Stimulated activated CD4-positive, alpha-beta T cell treated with anti-CD3 and anti-CD28 coated beads, Interleukin-12 subunit alpha, Interleukin-12 subunit beta, amount 100 ng/mL, for 4 hours (primary cell): ENCODE results near the gene IMMP2L.
"Not testable (repeated sequence)": the region's sequence is repeated elsewhere in the genome, so short reads cannot be mapped to it uniquely, and the experiment has no call there.

Experiments
- DNase-seq: peaks from one replicate; pipeline ENCODE4 v3.0.0-alpha.2; 2020

Gene IMMP2L

DNA sequence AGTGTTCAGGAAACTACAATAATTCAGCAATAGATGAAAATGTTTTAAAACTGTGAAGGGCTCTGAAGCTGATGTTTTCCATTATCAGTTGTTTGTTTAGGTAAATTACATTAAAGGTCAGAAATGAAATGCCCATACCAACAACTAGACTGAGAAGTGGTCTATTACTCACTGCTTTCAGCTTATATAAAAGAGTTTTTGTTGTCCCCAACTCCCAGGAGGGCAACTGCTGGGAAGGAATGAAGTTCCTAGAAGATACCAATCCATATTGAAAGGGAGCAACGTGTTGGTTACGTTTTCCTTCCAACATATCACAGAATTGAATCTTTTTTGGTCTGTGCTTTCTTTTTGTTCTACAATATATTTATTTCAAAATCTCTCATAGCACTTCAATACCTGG, 802.0 kb downstream of the IMMP2L start:
- DNase-seq: no peak

DNA sequence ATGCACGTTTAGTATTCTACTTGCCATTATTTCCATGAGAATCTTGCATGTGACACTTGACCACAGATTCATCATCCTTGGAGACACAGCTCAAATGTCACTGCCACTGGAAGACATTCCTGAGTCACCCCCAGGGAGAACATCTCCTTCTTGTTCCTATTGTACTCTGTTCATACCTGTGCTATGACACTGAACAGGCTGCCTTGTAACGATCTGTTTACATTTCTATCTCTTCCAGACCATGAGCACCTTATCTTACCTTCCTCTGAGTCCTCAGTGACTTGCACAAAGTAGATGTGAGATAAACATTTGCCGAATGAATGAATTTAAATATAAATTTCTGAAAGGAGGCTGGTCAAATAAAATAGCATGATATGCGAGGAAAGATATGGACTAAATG, 803.2 kb downstream of the IMMP2L start:
- DNase-seq: no peak

DNA sequence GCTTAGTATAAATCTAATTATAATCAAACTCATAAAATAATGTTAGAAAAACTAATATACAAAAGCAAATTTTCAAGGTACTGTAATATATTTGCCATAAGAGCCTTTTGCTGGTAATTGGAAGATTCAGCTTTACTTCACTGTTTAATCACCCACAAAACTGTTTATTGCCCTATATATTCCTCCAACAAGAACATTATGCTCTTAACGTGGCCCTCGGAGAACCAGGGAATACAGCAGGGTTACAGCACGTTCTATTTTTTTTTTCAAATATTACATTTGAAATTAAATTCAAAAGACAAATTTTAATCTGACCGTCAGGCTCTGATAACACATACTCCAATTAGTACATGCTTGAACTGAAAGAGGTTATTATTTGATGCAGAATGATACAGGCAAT, 807.6 kb downstream of the IMMP2L start:
- no peak for DNase-seq

GRCh38 chr7:110750931-110751605, 811.2 kb downstream of the IMMP2L start:
- no peak for DNase-seq

- no peak for DNase-seq
These were observed 829.1 kb downstream of the IMMP2L start for GRCh38 chr7:110733221-110733620.

GRCh38 chr7:110724811-110725210, 837.5 kb downstream of the IMMP2L start:
- DNase-seq: no peak

GRCh38 chr7:110721395-110721794, 840.9 kb downstream of the IMMP2L start:
- DNase-seq: no peak

DNA sequence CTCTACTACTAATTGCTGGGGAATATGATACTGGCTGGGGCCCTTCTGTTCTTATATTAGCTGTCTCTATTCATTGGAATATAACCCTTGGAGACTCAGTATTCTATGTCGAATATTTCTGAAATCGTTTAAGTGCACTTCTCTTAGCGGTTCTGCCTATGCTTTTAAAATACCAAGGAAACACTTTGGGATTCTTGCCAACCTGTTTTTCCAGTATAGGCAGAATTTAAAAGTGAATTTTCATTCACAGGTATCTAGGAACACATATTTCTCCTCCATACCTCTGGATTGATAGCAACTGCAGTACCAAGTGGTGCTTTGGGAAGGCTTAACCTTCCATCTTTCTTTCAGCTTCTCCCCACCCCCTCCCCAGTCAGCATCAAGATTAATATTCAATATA, 841.7 kb downstream of the IMMP2L start:
- DNase-seq: no peak

GRCh38 chr7:110719741-110720140, 842.6 kb downstream of the IMMP2L start:
- DNase-seq: no peak

- no peak for DNase-seq
These were observed 843.6 kb downstream of the IMMP2L start for GRCh38 chr7:110718503-110719205.

DNA sequence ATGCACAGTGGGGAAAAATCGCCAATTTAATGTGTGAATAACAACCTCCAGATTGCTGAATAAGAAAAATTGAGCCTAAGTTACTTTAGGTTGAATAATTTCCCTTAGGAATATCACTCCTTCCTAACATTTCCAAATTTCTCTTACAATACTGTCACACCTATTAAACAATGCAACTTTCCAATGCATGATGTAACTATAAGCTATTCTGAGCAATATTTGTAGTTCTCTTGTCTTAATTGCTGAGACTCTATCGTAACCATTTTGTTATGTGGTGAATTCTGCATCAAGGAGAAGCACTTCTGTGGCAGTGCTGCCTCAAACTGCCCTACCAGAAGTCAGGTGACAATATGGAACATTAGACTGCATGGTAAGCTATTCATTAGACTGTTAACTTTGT, 858.1 kb downstream of the IMMP2L start:
- DNase-seq: no peak

DNA sequence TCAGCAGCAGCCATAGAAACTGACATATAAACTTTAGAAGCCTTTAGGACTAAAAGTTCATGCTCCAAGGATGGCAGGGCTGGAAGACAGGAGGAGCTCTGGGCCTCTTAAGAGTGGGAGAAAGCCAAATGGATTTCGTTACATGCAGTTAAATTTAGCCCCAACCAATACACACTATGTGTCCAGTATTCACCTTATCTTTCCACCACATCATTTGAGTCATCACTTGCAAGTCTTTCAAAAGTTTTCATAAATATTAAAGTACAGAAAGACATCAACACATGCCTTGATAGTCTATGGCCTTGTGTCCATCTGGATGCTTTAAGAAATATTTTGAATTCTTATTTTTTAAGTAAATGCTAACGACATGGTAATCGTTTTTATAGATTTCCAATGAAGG, 863.7 kb downstream of the IMMP2L start:
- no peak for DNase-seq

DNA sequence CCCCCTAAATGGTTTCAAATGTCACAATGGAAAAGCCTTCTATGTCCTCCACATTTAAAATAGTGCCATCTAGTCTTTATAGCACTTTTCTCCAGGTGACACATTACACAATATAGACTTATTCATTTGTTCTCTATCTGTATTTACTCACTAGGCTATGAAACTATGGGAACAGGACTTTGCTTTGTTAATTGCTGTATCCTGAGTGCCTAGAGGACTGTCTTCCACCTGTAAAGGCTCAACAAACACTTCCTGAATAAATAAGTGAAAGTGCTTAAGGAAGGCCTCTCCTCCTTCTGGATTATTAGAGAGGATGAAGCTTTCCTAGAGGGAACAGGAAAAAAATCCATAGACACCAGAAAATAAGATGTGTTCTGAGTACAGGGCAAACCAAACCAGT, 868.9 kb downstream of the IMMP2L start:
- DNase-seq: no peak

DNA sequence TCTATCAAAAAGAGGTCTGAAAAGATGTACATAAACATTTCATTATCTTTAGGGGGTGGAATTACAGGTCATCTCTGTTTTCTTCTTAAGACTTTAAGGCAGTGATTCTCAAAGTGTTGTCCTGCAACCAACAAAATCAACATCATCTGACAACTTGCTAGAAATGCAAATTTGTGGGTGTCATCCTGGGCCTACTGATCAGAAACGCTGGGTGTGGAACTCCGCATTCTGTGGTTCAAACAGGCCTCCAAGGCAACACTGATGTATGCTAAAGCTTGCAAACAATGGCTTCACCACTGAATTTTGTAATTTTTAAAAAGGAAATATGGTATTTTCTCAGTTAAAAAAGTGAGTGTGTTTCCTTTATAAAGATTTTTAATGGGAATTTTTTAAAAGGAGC, 873.4 kb downstream of the IMMP2L start:
- no peak for DNase-seq

DNA sequence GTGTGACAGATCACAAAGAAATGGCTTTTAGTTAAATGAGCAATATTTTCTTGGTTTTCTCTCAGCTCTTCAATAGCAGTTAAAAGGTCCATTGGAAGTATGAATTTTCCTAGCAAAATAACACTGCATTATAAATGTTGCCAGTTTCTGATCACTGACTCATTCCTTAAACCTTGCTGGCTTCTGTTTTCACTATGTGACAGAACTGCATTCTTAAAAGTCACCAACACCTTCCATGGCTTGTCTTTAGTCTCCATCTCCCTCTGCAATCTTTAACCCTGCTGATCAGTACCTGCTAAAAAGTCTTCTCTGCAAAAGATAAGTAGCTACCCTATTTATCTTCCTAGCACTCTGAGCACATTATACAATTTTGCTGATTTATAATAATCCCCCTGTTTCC, 876.4 kb downstream of the IMMP2L start:
- no peak for DNase-seq

DNA sequence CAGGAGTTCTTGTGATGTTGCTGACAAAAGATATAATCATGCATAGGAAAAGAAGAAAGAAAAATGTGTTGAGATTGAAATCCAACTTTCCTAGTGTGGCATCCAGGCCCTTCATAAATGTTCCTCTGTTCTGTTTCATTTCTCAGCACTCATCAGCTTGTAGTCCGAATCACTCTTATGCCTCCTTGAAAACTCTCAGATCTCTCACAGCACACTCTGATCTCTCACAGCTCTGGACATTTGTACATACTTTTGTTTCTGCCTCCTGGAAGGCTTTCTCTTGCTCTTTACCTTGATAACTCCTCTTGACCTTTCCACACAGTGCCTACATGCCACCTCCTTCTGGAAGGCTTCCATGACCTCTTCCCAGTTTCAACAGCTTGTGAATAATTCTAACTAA, 880.4 kb downstream of the IMMP2L start:
- DNase-seq: no peak

DNA sequence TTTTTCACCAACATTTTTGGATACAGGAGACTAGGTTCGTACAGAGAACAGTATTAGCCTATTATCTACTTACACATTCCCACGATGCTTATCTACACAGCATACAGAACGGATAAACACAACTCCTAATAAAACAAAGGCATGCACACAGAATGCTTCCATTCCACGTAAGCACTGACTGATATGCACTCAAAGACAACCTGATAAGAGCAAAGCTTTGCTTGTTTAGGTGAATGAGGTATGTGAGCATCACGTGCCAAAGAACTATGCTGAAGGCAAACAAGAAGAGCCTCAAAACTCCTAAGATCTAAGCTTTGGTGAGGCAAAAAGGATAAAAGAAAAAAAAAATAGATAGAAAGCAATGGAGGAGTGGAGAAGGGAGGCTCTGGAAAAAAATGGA, 884.9 kb downstream of the IMMP2L start:
- no peak for DNase-seq

DNA sequence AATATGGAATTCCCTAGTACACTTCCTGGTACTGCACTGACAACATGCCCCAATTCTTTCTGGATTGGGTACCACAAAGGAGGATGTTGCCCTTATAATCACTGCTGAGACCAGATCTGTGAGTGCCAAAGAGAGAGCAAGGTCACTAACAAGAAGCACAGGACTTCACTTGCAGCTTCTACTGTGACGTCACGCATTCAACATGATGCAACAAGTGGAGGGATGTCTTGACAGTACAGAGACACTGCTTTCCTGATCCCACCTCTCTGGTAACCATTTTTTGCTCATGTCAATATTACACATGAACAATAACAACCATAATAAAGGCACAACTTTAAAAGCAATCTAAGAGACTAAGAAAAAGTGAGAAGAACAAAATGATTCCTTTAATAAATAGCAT, 885.5 kb downstream of the IMMP2L start:
- DNase-seq: no peak

DNA sequence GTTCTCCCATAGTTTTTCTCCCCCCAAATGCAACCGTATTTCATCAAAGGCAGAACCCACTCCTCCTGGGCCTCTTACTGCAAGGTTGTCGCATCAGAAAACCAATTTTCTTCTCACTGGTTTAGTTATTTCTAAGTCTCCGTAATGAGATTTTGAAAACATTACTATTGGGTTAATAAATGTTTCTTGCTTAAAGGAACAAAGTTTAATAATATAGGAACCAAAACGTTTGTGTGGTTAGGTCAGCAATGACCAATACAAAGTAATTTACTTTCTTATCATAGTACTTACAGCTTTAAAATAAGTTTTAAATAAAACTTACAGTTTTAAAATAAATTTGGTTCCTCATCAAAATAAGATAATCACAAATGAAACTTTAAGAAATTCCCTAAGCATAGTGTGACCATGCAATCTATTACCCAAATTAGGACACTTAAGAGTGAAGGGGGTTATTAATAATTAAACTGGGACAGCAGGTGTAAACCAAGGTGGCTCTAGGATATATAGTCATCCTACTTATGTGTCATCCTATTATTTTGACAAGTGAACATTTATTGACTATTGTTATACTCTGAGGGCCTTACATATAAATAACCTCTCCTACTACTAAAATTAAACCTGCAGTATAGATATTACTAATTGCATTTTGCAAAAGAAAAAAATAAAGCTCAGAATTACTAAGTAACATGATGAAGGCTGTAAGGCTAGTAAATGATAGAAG, 886.7 kb downstream of the IMMP2L start:
- DNase-seq: no peak

- no peak for DNase-seq
These were observed 889.1 kb downstream of the IMMP2L start for GRCh38 chr7:110673148-110673547.

GRCh38 chr7:110669410-110669809, 892.9 kb downstream of the IMMP2L start:
- DNase-seq: no peak

DNA sequence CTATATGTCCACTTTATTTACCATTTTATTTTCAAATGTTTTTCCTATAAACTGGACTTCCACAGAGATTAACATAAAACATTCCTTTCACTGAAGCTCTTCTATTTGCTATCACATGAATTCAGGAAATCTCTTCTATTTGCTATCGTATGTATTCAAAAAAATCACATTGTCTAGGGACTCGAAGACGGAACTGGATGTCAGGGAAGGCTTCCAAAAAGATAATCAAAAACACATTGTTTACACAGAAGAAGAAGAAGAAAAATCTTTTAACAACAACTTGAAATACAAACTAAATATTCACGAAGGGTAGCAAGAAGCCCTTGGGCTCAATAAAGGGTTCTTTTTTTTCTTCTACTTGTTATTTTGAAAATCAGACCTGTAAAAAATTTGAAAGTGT, 897.5 kb downstream of the IMMP2L start:
- DNase-seq: no peak

DNA sequence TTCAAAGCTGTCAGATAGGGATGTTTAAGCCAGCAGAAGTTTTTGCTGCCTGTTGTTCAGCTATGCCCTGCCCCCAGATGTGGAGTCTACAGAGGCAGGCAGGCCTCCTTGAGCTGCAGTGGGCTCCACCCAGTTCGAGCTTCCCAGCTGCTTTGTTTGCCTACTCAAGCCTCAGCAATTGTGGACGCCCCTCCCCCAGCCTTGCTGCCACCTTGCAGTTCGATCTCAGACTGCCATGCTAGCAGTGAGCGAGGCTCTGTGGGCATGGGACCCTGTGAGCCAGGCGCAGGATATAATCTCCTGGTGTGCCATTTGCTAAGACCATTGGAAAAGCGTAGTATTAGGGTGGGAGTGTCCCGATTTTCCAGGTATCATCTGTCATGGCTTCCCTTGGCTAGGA, 901.7 kb downstream of the IMMP2L start:
- DNase-seq: not testable (repeated sequence)

GRCh38 chr7:110650328-110650727, 912.0 kb downstream of the IMMP2L start:
- no peak for DNase-seq
